ENCODE results near the gene TMCC2. TPM values are rescaled to one million over a fixed set of nuclear protein-coding genes. Genes with fewer than 3 reads are reported as not detected.

TMCC2 gene
- total RNA-seq, 4 donors from 2014 or later = 0.80 to 1.2 (median 1.1) TPM; not detected in 1

DNA sequence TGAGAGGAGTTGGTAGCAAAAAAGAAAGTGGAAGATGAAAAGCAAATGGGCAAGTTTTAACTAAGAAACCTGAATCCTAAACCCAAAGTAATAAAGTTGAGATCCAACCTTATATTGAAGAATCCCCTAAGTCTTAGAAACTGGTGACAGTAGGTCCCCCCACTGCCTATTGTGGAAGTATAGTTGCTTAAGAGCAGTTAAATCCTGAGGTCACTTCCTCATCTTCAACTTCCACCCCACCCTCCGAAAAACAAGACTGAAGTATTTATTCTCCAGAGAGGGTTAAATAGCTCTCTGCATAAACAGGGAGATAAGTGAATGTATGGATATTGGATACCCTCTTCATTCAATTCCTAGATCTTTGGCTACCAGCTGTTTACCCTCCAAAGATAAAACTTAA lies 13.0 kb upstream of the TMCC2 start:
- intact Hi-C loops (cut with DNase I; ENCODE audit: low total_unique reads) (loop anchor here (5.0 kb wide), 1 partner anchor 1263 kb away; no protein-coding TSS in a partner anchor), in situ Hi-C loops (cut with MboI; ENCODE audit: low pct_ligation_motif_present in 1 of 4, low pct_unique_long_range_greater_than_20kb in 1 of 4, low sequenced_read_pairs in 3 of 4) (no loop called here)
- H3K4me1 ChIP-seq = peaks cover 0 to 17% (median 6%) of the 10 kb centered on the region in 4 donors
- no peaks in the 10 kb centered on the region for H3K9me3 ChIP-seq
- H3K36me3 ChIP-seq = no peaks in the 10 kb centered on the region
- TF ChIP-seq POLR2AphosphoS5 (IDR thresholded peaks at IDR 0.05) = no peak
- TF ChIP-seq, protein P1, sequence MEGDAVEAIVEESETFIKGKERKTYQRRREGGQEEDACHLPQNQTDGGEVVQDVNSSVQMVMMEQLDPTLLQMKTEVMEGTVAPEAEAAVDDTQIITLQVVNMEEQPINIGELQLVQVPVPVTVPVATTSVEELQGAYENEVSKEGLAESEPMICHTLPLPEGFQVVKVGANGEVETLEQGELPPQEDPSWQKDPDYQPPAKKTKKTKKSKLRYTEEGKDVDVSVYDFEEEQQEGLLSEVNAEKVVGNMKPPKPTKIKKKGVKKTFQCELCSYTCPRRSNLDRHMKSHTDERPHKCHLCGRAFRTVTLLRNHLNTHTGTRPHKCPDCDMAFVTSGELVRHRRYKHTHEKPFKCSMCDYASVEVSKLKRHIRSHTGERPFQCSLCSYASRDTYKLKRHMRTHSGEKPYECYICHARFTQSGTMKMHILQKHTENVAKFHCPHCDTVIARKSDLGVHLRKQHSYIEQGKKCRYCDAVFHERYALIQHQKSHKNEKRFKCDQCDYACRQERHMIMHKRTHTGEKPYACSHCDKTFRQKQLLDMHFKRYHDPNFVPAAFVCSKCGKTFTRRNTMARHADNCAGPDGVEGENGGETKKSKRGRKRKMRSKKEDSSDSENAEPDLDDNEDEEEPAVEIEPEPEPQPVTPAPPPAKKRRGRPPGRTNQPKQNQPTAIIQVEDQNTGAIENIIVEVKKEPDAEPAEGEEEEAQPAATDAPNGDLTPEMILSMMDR (IDR thresholded peaks at IDR 0.05) = no peak
- no peak for TF ChIP-seq EP300 (IDR thresholded peaks at IDR 0.05; ENCODE audit: low read depth)
- no peak for TF ChIP-seq POLR2A (IDR thresholded peaks at IDR 0.05)
- no peak overlapping the region for H3K4me3 ChIP-seq
- 57 to 71% methylated on average over 1 of the region's 1 CpG for WGBS, 2 donors (ENCODE audit: low coverage in 1 of 2)
- no peak for DNase-seq
- H3K27me3 ChIP-seq = no peaks in the 10 kb centered on the region
- no peak overlapping the region for H3K27ac ChIP-seq

DNA sequence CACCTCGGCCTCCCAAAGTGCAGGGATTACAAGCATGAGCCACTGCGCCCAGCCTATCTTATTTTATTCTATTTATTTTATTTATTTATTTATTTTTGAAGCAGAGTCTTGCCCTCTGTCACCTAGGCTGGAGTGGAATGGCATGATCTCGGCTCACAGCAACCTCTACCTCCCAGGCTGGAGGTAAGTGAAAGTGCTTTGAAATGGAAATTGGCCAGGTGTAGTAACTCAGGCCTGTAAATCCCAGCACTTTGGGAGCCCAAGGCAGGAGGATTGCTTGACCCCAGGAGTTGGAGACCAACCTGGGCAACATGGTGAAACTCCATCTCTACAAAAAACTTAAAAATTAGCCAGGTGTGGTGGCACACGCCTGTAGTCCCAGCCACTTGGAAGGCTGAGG lies 11.2 kb upstream of the TMCC2 start:
- in situ Hi-C loops (cut with MboI; ENCODE audit: low pct_ligation_motif_present in 1 of 4, low pct_unique_long_range_greater_than_20kb in 1 of 4, low sequenced_read_pairs in 3 of 4) = no loop called here
- Histone ChIP-seq H3K4me1 (peaks cover 0 to 10% (median 0%) of the 10 kb centered on the region in 4 donors), H3K9me3 (no peaks in the 10 kb centered on the region), H3K27me3 (no peaks in the 10 kb centered on the region), H3K27ac (no peak overlapping the region), H3K4me3 (no peak overlapping the region), H3K36me3 (no peaks in the 10 kb centered on the region)
- no peak for DNase-seq
- 80 to 88% methylated on average over 1 to 4 of the region's 4 CpGs for WGBS, 2 donors (ENCODE audit: low coverage in 1 of 2)
- TF ChIP-seq POLR2AphosphoS5 (IDR thresholded peaks at IDR 0.05) (no peak), POLR2A (IDR thresholded peaks at IDR 0.05) (no peak), EP300 (IDR thresholded peaks at IDR 0.05; ENCODE audit: low read depth) (no peak)
- TF ChIP-seq, protein P1 (IDR thresholded peaks at IDR 0.05) = no peak
- intact Hi-C loops (cut with DNase I; ENCODE audit: low total_unique reads) = loop anchor here (5.0 kb wide), 1 partner anchor 1261 kb away; no protein-coding TSS in a partner anchor

GRCh38 chr1:205217418-205217817 lies 10.3 kb upstream of the TMCC2 start:
- WGBS, 2 donors (ENCODE audit: low coverage in 1 of 2) = 70 to 83% methylated on average over 3 of the region's 3 CpGs
- no peak for TF ChIP-seq EP300 (IDR thresholded peaks at IDR 0.05; ENCODE audit: low read depth)
- no peak for TF ChIP-seq POLR2AphosphoS5 (IDR thresholded peaks at IDR 0.05)
- TF ChIP-seq POLR2A (IDR thresholded peaks at IDR 0.05) = no peak
- TF ChIP-seq, protein P1 (IDR thresholded peaks at IDR 0.05) = no peak
- no peak for DNase-seq
- Histone ChIP-seq H3K27ac (no peak overlapping the region), H3K4me1 (peaks cover 0 to 2% (median 0%) of the 10 kb centered on the region in 4 donors), H3K27me3 (no peaks in the 10 kb centered on the region), H3K4me3 (no peak overlapping the region), H3K36me3 (no peaks in the 10 kb centered on the region), H3K9me3 (no peaks in the 10 kb centered on the region)
- intact Hi-C loops (cut with DNase I; ENCODE audit: low total_unique reads) (loop anchor here (5.0 kb wide), 1 partner anchor 1260 kb away; no protein-coding TSS in a partner anchor), in situ Hi-C loops (cut with MboI; ENCODE audit: low pct_ligation_motif_present in 1 of 4, low pct_unique_long_range_greater_than_20kb in 1 of 4, low sequenced_read_pairs in 3 of 4) (no loop called here)

DNA sequence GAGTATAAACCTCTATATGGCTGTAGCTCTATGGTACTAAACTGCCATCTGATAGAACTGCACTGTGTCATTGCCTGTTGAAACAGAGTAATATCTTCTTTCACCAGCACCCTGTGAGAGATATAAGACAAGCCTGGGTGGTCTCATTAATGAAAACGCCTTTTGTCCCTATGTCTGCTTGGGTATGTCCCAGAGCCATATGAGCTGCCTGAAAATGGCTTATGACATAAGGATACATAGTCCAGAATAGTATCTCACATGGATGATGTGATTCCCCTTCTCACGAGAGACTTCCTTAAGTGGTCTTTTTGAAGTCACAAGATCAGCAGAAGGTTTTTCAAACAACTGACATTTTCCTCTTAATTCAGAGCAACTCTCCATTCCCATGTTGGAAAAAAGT lies 7.3 kb upstream of the TMCC2 start:
- in situ Hi-C loops (cut with MboI; ENCODE audit: low pct_ligation_motif_present in 1 of 4, low pct_unique_long_range_greater_than_20kb in 1 of 4, low sequenced_read_pairs in 3 of 4) (no loop called here), intact Hi-C loops (cut with DNase I; ENCODE audit: low total_unique reads) (no loop called here)
- Histone ChIP-seq H3K27ac (no peak overlapping the region), H3K9me3 (no peaks in the 10 kb centered on the region), H3K4me3 (no peak overlapping the region), H3K4me1 (no peaks in the 10 kb centered on the region), H3K27me3 (peaks cover 5% of the 10 kb centered on the region), H3K36me3 (no peaks in the 10 kb centered on the region)
- TF ChIP-seq POLR2A (IDR thresholded peaks at IDR 0.05) (no peak), POLR2AphosphoS5 (IDR thresholded peaks at IDR 0.05) (no peak), EP300 (IDR thresholded peaks at IDR 0.05; ENCODE audit: low read depth) (no peak)
- TF ChIP-seq, protein P1 (IDR thresholded peaks at IDR 0.05) = no peak
- 40 to 64% methylated on average over 1 to 2 of the region's 2 CpGs for WGBS, 2 donors (ENCODE audit: low coverage in 1 of 2)
- no peak for DNase-seq

All from transverse colon (tissue), 4 donors.